ENCODE measurements around the gene ALDH7A1. TPM values are rescaled to one million over a fixed set of nuclear protein-coding genes. Genes with fewer than 3 reads are reported as not detected.

Gene ALDH7A1
- total and polyA plus RNA-seq, 10 of the 15 experiments (the other 5 are each of a cell fraction or from before 2014, with no cell fraction given), result 0.18 to 1.0 (median 0.41) TPM; not detected in 1

- intact Hi-C loops (cut with micrococcal nuclease; ENCODE audit: unreplicated experiment), result no loop called here
- ChIA-PET CTCF (interaction anchor here (0.7 kb wide), 1 partner anchor 26 kb away, joined by 3 read pairs; no protein-coding TSS in a partner anchor), SMC1A (ENCODE audit: uncharacterized antibody, unreplicated experiment) (interaction anchor here (1.9 kb wide), 1 partner anchor 14 kb away, joined by 5 read pairs; no protein-coding TSS in a partner anchor), POLR2A (interaction anchor here (0.6 kb wide), 1 partner anchor 79 kb away, joined by 6 read pairs; no protein-coding TSS in a partner anchor), RAD21 (ENCODE audit: unreplicated experiment) (no interaction called here)
- Histone ChIP-seq H2AFZ (ENCODE audit: control insufficient read depth, low read depth, low read length) (no peak overlapping the region), H3K4me2 (ENCODE audit: control insufficient read depth, insufficient read depth) (no peak overlapping the region), H3K36me3 (ENCODE audit: control insufficient read depth in 2 of 2, insufficient read depth in 2 of 2, low read length in 1 of 2) (peaks cover 0 to 7% of the 10 kb centered on the region in 2 experiments; a peak in 2 of 4 replicates), H3K4me3 (no peak overlapping the region), H3K4me1 (ENCODE audit: control insufficient read depth, insufficient read depth, low read length) (no peaks in the 10 kb centered on the region), H3K79me2 (ENCODE audit: control insufficient read depth, insufficient read depth, low read length) (no peaks in the 10 kb centered on the region), H3K9me3 (replicated peaks; ENCODE audit: control insufficient read depth, insufficient read depth, low read length) (no peaks in the 10 kb centered on the region), H3K9ac (ENCODE audit: control insufficient read depth, insufficient read depth, low read length) (no peak overlapping the region), H3K27ac (ENCODE audit: control insufficient read depth, insufficient read depth) (no peak overlapping the region), H4K20me1 (ENCODE audit: control insufficient read depth, insufficient read depth) (no peaks in the 10 kb centered on the region), H3K27me3 (replicated peaks in 1 of 2; ENCODE audit: control insufficient read depth in 2 of 2, insufficient read depth in 2 of 2, low read length in 1 of 2) (no peaks in the 10 kb centered on the region)
- FAIRE-seq (no peak), ATAC-seq (no peak), DNase-seq (ENCODE audit: low read depth, low spot score) (no peak)
- 97% methylated on average over 11 of the region's 11 CpGs for WGBS (ENCODE audit: insufficient coverage, insufficient replicate concordance, low lambda C conversion rate, missing lambda C conversion rate)
- in situ Hi-C loops (cut with MboI), result no loop called here
- BruUV-seq (replicated peaks), result no TSS peak
- TF ChIP-seq IRF3 (IDR thresholded peaks at IDR 0.05), result no peak
- TF ChIP-seq IKZF1 (conservative IDR thresholded peaks at IDR 0.05), result no peak
- no peak for TF ChIP-seq PBX3 (IDR thresholded peaks at IDR 0.05; ENCODE audit: insufficient replicate concordance, low read depth, low read length)
- TF ChIP-seq ZBTB4 (CRISPR knock-in tag; IDR thresholded peaks at IDR 0.05), result no peak
- no peak for TF ChIP-seq BRCA1 (IDR thresholded peaks at IDR 0.05; ENCODE audit: low read depth, low read length)
- TF ChIP-seq SMAD1 (IDR thresholded peaks at IDR 0.05; ENCODE audit: low read depth, partially characterized antibody), result no peak
- no peak for TF ChIP-seq NRF1 (conservative IDR thresholded peaks at IDR 0.05; ENCODE audit: low read depth, low read length)
- no peak for TF ChIP-seq BCL3 (IDR thresholded peaks at IDR 0.05; ENCODE audit: borderline replicate concordance, insufficient read depth, low read depth, low read length, poor library complexity, severe bottlenecking)
- TF ChIP-seq RELA (IDR thresholded peaks at IDR 0.05; ENCODE audit: borderline replicate concordance, partially characterized antibody), result no peak
- no peak for TF ChIP-seq CEBPB (IDR thresholded peaks at IDR 0.05; ENCODE audit: borderline replicate concordance in 1 of 2, low read depth in 2 of 2, low read length in 2 of 2)
- no peak for TF ChIP-seq ZNF217 (IDR thresholded peaks at IDR 0.05)
- TF ChIP-seq CHD4 (IDR thresholded peaks at IDR 0.05), result no peak
- no peak for TF ChIP-seq IKZF2 (IDR thresholded peaks at IDR 0.05)
- TF ChIP-seq RUNX3 (IDR thresholded peaks at IDR 0.05; ENCODE audit: low read length), result no peak
- TF ChIP-seq SPI1 (IDR thresholded peaks at IDR 0.05; ENCODE audit: borderline replicate concordance, insufficient read depth, low read depth, low read length), result no peak
Observed at GRCh38 chr5:126628102-126628501, 33.1 kb upstream of the ALDH7A1 start.
